WTC11 (cell line): Measurements from ENCODE around the gene ARHGAP44. TPM values are rescaled to one million over a fixed set of nuclear protein-coding genes. Genes with fewer than 3 reads are reported as not detected.

Experiments used
- ATAC-seq: fragments of 200-7000 bp; cut with Tn5 transposase; 2 replicates; pipeline ENCODE4 v1.10.0; 2021; ENCODE audit warnings: mild to moderate bottlenecking, moderate library complexity
- CTCF ChIA-PET: fragments of 300-600 bp; sonication (Branson Sonifier 250); formaldehyde crosslinking; loops from one replicate; lab custom pipeline; 2021; ENCODE audit warnings: antibody characterized with exemption; lab: Charles Lee
- POLR2A ChIA-PET: fragments of 350-600 bp; sonication (Branson Sonifier 250); formaldehyde crosslinking; loops from one replicate; lab custom pipeline; 2021; ENCODE audit warnings: antibody characterized with exemption; lab: Charles Lee
- DNase-seq: peaks from one replicate; pipeline ENCODE4 v3.0.0; 2021; ENCODE audit warnings: low spot score
- H3K27ac Mint-ChIP-seq: 2 replicates; pipeline ENCODE4 v1.8.0; 2021; ENCODE audit warnings: mixed read lengths
- H3K27me3 Mint-ChIP-seq: 2 replicates; pipeline ENCODE4 v1.8.0; 2021; ENCODE audit warnings: low read depth, mild to moderate bottlenecking, moderate library complexity, mixed read lengths
- H3K36me3 Mint-ChIP-seq: 2 replicates; pipeline ENCODE4 v1.8.0; 2021; ENCODE audit warnings: mixed read lengths
- H3K4me1 Mint-ChIP-seq: 2 replicates; pipeline ENCODE4 v1.8.0; 2022; ENCODE audit warnings: mixed read lengths
- H3K4me3 Mint-ChIP-seq: 2 replicates; pipeline ENCODE4 v1.8.0; 2021; ENCODE audit warnings: mild to moderate bottlenecking, moderate library complexity, mixed read lengths
- H3K9me3 Mint-ChIP-seq: 2 replicates; pipeline ENCODE4 v1.8.0; 2021; ENCODE audit warnings: mixed read lengths
- ELF4 ChIP-seq: sonication (generic); formaldehyde crosslinking; IDR thresholded peaks from 2 replicates; pipeline ENCODE4 v1.8.1; 2022; ENCODE audit warnings: low read depth, mild to moderate bottlenecking, moderate library complexity, missing genetic modification reagents
- GABPB1 ChIP-seq: sonication (generic); formaldehyde crosslinking; IDR thresholded peaks from 2 replicates; pipeline ENCODE4 v1.8.1; 2023; ENCODE audit warnings: mild to moderate bottlenecking, missing genetic modification reagents
- JAZF1 ChIP-seq: fragments of 250-450 bp; sonication (Bioruptor Pico); IDR thresholded peaks from 2 replicates; pipeline ENCODE4 v1.9.0; 2021; ENCODE audit warnings: moderate library complexity, mild to moderate bottlenecking, inconsistent platforms
- NR1H2 ChIP-seq: sonication (generic); formaldehyde crosslinking; IDR thresholded peaks from 2 replicates; pipeline ENCODE4 v1.9.0; 2021; ENCODE audit warnings: mild to moderate bottlenecking, moderate library complexity, missing genetic modification reagents
- PRRX2 ChIP-seq: fragments of 250-450 bp; sonication (Bioruptor Pico); IDR thresholded peaks from 2 replicates; pipeline ENCODE4 v1.8.0; 2021; ENCODE audit warnings: mild to moderate bottlenecking
- RELA ChIP-seq: sonication (generic); formaldehyde crosslinking; IDR thresholded peaks from 2 replicates; pipeline ENCODE4 v1.8.1; 2022; ENCODE audit warnings: missing genetic modification reagents, mild to moderate bottlenecking, borderline replicate concordance
- RORB ChIP-seq: fragments of 250-450 bp; sonication (Bioruptor Pico); IDR thresholded peaks from 2 replicates; pipeline ENCODE4 v1.9.0; 2021; ENCODE audit warnings: mild to moderate bottlenecking
- SMAD4 ChIP-seq: sonication (generic); formaldehyde crosslinking; IDR thresholded peaks from 2 replicates; pipeline ENCODE4 v1.8.0; 2022; ENCODE audit warnings: mild to moderate bottlenecking, missing genetic modification reagents
- SP1 ChIP-seq: sonication (generic); formaldehyde crosslinking; conservative IDR thresholded peaks from 2 replicates; pipeline ENCODE4 v1.8.1; 2022; ENCODE audit warnings: missing genetic modification reagents
- TEAD1 ChIP-seq: sonication (generic); formaldehyde crosslinking; IDR thresholded peaks from 2 replicates; pipeline ENCODE4 v1.8.0; 2022; ENCODE audit warnings: mild to moderate bottlenecking, missing genetic modification reagents
- total RNA-seq: library from RNA; stranded (reverse); gene quantifications from 3 replicates; pipeline ENCODE4 v1.2.3, GENCODE V29; 2021
- TF ChIP-seq, protein P1 (sequence below): fragments of 200-600 bp; IDR thresholded peaks from 2 replicates; pipeline ENCODE4 v1.8.0; 2022; ENCODE audit warnings: antibody characterized with exemption
- TF ChIP-seq, protein P2 (sequence below): sonication (generic); formaldehyde crosslinking; IDR thresholded peaks from 2 replicates; pipeline ENCODE4 v1.8.1; 2022; ENCODE audit warnings: mild to moderate bottlenecking, moderate library complexity, missing genetic modification reagents
- TF ChIP-seq, protein P3 (sequence below): sonication (generic); formaldehyde crosslinking; IDR thresholded peaks from 2 replicates; pipeline ENCODE4 v1.8.0; 2022; ENCODE audit warnings: mild to moderate bottlenecking, missing genetic modification reagents
- TF ChIP-seq, protein P4 (sequence below): sonication (generic); formaldehyde crosslinking; IDR thresholded peaks from 2 replicates; pipeline ENCODE4 v1.8.1; 2023; ENCODE audit warnings: mild to moderate bottlenecking, missing genetic modification reagents
- TF ChIP-seq, protein P5 (sequence below): sonication (generic); formaldehyde crosslinking; IDR thresholded peaks from 2 replicates; pipeline ENCODE4 v1.8.0; 2023; ENCODE audit warnings: mild to moderate bottlenecking, missing genetic modification reagents

The ARHGAP44 gene
- total RNA-seq, 1 experiment from 2014 or later, result 23.8 TPM

DNA sequence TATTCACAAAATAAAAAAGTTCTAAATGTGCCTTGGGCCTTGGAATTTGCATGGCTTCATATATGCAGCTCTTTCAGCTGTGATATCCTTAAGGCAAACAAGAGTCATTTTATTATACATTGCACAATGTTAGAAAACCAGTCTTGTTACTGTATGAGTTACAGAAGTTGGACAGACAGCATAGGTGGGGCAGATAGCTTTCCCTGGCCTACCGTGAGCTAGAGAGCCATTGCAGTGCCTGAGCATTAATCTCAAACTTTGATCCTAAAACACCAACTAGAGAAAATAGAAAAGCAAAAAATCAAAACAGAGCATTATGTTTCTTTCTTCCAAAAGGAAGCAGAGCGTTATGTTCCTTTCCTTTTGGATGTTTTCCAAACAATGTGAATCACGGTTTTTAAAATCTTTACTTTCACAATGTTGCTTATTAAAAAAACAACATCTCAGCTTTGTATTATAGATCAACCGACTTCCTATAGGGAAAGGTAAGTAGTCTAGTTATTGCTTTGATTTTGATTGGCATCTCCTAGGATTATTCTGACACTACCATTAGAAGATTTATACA is 32.2 kb downstream of the ARHGAP44 start:
- POLR2A ChIA-PET, result interaction anchor here (1.2 kb wide), 1 partner anchor 9 kb away, joined by 3 read pairs; no protein-coding TSS in a partner anchor
- no peaks in the 10 kb centered on the region for H3K27me3 Mint-ChIP-seq
- H3K36me3 Mint-ChIP-seq, result peaks cover 11% of the 10 kb centered on the region
- DNase-seq, result no peak
- peaks cover 18% of the 10 kb centered on the region for H3K9me3 Mint-ChIP-seq
- H3K27ac Mint-ChIP-seq, result no peak overlapping the region
- no peak for ATAC-seq
- no peaks in the 10 kb centered on the region for H3K4me1 Mint-ChIP-seq
- no peak overlapping the region for H3K4me3 Mint-ChIP-seq
- CTCF ChIA-PET, result no interaction called here
- TF ChIP-seq SP1 (CRISPR knock-in tag), result no peak

DNA sequence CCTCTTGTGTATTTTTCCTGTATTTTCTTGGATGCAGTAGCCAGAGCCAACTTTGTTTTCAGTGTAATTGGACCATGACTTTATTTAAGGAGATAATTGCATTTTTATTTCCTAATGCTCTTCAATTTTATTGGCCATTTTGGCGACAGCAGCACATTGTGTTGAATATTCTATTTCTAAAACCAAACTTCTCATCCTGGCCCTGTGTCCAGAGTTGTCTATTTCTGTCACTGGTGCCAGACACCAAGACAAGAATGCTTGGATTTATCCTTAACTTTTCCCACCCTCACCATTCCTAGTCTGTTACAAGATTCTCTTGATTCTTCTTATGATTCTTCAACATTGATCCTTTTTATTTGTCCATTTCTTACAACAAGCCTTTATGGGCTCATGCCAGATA is 37.1 kb downstream of the ARHGAP44 start:
- TF ChIP-seq JAZF1 (no peak), ELF4 (no peak), RORB (CRISPR knock-in tag) (no peak), NR1H2 (CRISPR knock-in tag) (no peak), TEAD1 (CRISPR knock-in tag) (no peak), GABPB1 (CRISPR knock-in tag) (no peak), PRRX2 (CRISPR knock-in tag) (no peak)
- TF ChIP-seq, protein P1, sequence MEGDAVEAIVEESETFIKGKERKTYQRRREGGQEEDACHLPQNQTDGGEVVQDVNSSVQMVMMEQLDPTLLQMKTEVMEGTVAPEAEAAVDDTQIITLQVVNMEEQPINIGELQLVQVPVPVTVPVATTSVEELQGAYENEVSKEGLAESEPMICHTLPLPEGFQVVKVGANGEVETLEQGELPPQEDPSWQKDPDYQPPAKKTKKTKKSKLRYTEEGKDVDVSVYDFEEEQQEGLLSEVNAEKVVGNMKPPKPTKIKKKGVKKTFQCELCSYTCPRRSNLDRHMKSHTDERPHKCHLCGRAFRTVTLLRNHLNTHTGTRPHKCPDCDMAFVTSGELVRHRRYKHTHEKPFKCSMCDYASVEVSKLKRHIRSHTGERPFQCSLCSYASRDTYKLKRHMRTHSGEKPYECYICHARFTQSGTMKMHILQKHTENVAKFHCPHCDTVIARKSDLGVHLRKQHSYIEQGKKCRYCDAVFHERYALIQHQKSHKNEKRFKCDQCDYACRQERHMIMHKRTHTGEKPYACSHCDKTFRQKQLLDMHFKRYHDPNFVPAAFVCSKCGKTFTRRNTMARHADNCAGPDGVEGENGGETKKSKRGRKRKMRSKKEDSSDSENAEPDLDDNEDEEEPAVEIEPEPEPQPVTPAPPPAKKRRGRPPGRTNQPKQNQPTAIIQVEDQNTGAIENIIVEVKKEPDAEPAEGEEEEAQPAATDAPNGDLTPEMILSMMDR, result no peak
- TF ChIP-seq, protein P2, sequence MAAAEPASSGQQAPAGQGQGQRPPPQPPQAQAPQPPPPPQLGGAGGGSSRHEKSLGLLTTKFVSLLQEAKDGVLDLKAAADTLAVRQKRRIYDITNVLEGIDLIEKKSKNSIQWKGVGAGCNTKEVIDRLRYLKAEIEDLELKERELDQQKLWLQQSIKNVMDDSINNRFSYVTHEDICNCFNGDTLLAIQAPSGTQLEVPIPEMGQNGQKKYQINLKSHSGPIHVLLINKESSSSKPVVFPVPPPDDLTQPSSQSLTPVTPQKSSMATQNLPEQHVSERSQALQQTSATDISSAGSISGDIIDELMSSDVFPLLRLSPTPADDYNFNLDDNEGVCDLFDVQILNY (CRISPR knock-in tag), result no peak
- TF ChIP-seq, protein P3, sequence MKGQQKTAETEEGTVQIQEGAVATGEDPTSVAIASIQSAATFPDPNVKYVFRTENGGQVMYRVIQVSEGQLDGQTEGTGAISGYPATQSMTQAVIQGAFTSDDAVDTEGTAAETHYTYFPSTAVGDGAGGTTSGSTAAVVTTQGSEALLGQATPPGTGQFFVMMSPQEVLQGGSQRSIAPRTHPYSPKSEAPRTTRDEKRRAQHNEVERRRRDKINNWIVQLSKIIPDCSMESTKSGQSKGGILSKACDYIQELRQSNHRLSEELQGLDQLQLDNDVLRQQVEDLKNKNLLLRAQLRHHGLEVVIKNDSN (CRISPR knock-in tag), result no peak
- TF ChIP-seq, protein P4, sequence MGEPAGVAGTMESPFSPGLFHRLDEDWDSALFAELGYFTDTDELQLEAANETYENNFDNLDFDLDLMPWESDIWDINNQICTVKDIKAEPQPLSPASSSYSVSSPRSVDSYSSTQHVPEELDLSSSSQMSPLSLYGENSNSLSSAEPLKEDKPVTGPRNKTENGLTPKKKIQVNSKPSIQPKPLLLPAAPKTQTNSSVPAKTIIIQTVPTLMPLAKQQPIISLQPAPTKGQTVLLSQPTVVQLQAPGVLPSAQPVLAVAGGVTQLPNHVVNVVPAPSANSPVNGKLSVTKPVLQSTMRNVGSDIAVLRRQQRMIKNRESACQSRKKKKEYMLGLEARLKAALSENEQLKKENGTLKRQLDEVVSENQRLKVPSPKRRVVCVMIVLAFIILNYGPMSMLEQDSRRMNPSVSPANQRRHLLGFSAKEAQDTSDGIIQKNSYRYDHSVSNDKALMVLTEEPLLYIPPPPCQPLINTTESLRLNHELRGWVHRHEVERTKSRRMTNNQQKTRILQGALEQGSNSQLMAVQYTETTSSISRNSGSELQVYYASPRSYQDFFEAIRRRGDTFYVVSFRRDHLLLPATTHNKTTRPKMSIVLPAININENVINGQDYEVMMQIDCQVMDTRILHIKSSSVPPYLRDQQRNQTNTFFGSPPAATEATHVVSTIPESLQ (CRISPR knock-in tag), result no peak
- TF ChIP-seq, protein P5, sequence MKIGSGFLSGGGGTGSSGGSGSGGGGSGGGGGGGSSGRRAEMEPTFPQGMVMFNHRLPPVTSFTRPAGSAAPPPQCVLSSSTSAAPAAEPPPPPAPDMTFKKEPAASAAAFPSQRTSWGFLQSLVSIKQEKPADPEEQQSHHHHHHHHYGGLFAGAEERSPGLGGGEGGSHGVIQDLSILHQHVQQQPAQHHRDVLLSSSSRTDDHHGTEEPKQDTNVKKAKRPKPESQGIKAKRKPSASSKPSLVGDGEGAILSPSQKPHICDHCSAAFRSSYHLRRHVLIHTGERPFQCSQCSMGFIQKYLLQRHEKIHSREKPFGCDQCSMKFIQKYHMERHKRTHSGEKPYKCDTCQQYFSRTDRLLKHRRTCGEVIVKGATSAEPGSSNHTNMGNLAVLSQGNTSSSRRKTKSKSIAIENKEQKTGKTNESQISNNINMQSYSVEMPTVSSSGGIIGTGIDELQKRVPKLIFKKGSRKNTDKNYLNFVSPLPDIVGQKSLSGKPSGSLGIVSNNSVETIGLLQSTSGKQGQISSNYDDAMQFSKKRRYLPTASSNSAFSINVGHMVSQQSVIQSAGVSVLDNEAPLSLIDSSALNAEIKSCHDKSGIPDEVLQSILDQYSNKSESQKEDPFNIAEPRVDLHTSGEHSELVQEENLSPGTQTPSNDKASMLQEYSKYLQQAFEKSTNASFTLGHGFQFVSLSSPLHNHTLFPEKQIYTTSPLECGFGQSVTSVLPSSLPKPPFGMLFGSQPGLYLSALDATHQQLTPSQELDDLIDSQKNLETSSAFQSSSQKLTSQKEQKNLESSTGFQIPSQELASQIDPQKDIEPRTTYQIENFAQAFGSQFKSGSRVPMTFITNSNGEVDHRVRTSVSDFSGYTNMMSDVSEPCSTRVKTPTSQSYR (CRISPR knock-in tag), result no peak
- ATAC-seq (no peak), DNase-seq (no peak)
- H3K27ac Mint-ChIP-seq, result no peak overlapping the region
- peaks cover 24% of the 10 kb centered on the region for H3K9me3 Mint-ChIP-seq
- ChIA-PET POLR2A (no interaction called here), CTCF (no interaction called here)
- peaks cover 14% of the 10 kb centered on the region for H3K36me3 Mint-ChIP-seq
- no peaks in the 10 kb centered on the region for H3K27me3 Mint-ChIP-seq
- H3K4me1 Mint-ChIP-seq, result no peaks in the 10 kb centered on the region
- no peak overlapping the region for H3K4me3 Mint-ChIP-seq

DNA sequence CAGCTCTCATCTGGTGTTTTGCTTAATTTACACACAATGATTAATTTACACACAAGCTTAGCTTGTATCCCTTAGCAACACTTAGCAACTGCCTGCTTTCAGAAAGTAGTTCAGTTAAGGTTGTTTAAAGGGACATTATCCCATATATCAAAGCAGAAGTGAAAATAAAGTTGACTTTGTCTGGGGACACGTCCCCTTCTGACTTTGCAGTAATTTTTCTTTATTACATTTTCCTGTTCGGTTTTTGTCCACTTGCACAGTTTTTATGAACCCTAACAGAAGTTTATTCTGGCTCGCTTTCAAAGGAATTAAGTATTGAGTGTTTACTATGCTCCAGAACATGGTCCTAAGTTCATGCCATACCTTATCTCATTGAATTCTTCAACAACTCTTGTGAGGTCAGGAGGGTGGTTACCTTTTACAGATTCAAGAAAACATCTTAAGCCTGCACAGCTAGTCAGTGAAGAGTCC is 41.5 kb downstream of the ARHGAP44 start:
- TF ChIP-seq SMAD4 (CRISPR knock-in tag) (no peak), RELA (CRISPR knock-in tag) (no peak)
- Mint-ChIP-seq H3K27ac (no peak overlapping the region), H3K36me3 (peaks cover 27% of the 10 kb centered on the region), H3K4me3 (no peak overlapping the region), H3K27me3 (no peaks in the 10 kb centered on the region), H3K9me3 (peaks cover 39% of the 10 kb centered on the region), H3K4me1 (no peaks in the 10 kb centered on the region)
- DNase-seq (no peak), ATAC-seq (no peak)
- CTCF ChIA-PET, result no interaction called here
- POLR2A ChIA-PET, result no interaction called here
